GM13976 (cell line): ENCODE data around the gene MAGEF1.

Experiments
- DNase-seq: peaks from one replicate; pipeline ENCODE4 v3.0.0; 2012; ENCODE audit warnings: low spot score
- in situ Hi-C: fragments of 300-500 bp; cut with MboI; formaldehyde crosslinking; loops from one replicate; pipeline ENCODE4 v1.12.0; 2022; ENCODE audit warnings: low sequenced_read_pairs, mixed read lengths, inconsistent platforms; ENCODE audit not compliant: unreplicated experiment
- TF ChIP-seq, protein P1 (sequence below): IDR thresholded peaks from 2 replicates; pipeline ENCODE4 v1.5.1; 2012; ENCODE audit warnings: borderline replicate concordance, mild to moderate bottlenecking; ENCODE audit not compliant: insufficient read depth; ENCODE audit errors: extremely low read depth, missing control alignments, control extremely low read depth

Gene MAGEF1

DNA sequence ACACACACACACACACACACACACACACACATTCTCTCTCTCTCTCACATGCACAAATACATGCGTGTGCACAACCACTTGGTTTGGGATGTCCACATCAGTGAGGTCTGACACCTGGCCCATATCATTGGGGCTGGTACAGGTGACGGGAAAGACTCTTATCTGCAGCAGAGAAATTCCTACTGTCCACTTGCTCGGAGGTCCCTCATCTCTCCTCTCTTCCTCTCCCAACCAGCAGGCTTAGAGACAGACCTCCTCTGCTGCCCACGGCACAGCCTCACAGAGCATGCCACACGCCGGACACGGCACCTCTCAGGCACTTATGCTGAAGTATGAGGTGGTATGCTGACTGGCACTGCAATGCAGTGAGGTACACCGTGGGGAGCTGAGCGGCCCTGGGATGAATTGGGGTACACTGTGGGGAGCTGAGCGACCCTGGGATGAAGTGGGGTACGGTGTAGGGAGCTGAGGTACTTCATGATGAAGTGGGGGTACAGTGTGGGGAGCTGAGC lies 41.7 kb downstream of the MAGEF1 start:
- no peak for DNase-seq
- TF ChIP-seq, protein P1, sequence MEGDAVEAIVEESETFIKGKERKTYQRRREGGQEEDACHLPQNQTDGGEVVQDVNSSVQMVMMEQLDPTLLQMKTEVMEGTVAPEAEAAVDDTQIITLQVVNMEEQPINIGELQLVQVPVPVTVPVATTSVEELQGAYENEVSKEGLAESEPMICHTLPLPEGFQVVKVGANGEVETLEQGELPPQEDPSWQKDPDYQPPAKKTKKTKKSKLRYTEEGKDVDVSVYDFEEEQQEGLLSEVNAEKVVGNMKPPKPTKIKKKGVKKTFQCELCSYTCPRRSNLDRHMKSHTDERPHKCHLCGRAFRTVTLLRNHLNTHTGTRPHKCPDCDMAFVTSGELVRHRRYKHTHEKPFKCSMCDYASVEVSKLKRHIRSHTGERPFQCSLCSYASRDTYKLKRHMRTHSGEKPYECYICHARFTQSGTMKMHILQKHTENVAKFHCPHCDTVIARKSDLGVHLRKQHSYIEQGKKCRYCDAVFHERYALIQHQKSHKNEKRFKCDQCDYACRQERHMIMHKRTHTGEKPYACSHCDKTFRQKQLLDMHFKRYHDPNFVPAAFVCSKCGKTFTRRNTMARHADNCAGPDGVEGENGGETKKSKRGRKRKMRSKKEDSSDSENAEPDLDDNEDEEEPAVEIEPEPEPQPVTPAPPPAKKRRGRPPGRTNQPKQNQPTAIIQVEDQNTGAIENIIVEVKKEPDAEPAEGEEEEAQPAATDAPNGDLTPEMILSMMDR: no peak

DNA sequence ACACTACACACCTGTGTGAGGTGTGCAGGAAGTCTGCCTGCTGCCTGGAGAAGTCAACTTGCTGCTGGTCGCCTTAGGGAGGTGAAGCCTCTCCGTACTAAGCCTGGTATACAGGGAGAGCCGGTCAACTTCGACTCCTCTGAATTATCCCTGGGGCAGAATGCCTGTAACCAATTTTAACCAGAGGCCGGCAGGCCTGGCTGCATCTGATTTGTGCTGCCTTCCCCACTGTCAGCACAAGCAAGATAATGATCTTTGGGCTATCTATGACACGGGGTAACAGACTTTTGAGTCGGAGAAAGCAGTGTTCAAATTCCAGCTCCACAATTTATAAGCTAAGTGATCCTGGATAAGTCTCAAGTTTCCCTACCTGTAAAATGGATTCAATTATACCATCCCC lies 42.3 kb downstream of the MAGEF1 start:
- TF ChIP-seq, protein P1: no peak
- DNase-seq: no peak
- in situ Hi-C loops: no loop called here

More for the DNA sequence above, 41.7 kb downstream of the MAGEF1 start:
- in situ Hi-C loops: no loop called here

DNA sequence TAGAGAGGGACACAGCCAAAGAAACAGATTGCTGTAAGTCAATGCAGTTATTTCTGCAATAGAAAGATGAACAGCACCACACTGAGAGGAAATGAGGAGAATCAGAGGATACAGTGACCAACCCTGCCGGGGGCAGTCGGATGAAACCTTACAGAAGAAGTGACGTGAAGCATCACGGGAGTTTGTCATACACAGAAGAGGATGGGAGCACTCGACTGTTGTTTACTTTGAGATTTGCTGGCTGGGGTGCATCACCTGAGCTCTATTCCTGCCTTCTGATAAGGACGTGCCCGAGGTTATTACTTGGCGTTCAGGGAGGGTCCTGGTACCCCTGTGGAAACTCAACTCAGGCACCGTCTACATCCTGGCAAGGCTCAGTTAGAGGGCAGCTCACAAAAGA lies 45.4 kb downstream of the MAGEF1 start:
- in situ Hi-C loops: no loop called here
- DNase-seq: no peak
- TF ChIP-seq, protein P1: no peak

DNA sequence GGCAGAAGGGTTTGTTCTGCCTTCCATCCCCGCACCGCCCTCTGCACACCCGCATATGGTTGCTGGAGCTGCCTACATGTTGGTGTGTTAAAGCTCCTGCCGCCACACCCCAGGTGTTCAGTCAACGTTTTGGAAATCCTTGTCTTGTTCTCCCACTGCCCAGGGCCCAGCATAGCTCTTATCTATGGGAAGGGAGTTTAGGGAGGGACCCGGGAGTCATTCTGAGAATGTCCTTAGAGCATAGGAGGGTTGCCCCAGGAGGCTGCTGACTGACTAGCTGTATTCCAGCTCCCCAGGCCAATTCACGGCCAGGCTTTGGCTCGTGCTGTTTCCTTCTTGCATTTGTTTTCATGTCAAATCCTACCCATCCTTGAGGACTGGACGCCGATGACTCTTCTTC lies 46.8 kb downstream of the MAGEF1 start:
- no peak for DNase-seq
- in situ Hi-C loops: no loop called here
- TF ChIP-seq, protein P1: no peak

DNA sequence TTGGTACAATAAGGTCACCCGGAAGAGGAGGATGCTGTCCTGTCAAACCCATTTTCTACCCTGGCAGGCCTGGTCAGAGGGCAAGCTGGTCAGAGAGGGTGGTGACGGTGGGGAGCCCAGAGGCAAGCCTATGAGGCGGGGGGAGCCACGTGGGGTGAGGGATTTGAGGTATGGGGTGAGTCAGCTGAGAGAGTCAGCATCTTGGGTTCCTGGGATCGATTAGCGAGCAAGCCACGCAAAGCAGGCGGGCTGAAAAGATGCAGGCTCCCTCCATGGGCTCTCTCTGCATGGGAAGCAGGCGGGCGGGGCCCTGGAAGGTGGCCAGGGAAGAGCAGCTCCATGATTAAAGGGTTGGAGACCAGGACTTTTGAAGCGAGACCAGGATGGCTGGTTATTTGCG lies 48.1 kb downstream of the MAGEF1 start:
- no peak for DNase-seq
- TF ChIP-seq, protein P1: no peak
- in situ Hi-C loops: no loop called here

DNA sequence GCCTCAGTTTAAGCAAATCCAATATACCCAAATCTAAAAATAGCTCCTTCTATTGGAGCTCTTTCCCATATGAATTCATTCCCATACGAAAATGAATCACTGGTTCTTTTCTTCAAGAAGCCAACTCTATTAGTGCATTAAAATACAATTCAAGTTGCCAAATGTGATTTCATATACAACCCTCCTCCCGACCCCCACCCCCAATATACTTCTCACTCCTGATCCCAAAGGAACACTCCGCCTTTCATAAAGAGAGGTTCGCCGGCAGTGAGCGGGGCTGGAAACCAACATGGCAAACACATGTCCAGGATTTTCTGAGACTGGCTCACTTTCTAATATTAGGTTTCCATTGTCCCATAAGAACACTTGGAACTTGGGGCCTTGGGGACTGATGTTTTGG lies 48.5 kb downstream of the MAGEF1 start:
- TF ChIP-seq, protein P1: no peak
- in situ Hi-C loops: no loop called here
- no peak for DNase-seq

DNA sequence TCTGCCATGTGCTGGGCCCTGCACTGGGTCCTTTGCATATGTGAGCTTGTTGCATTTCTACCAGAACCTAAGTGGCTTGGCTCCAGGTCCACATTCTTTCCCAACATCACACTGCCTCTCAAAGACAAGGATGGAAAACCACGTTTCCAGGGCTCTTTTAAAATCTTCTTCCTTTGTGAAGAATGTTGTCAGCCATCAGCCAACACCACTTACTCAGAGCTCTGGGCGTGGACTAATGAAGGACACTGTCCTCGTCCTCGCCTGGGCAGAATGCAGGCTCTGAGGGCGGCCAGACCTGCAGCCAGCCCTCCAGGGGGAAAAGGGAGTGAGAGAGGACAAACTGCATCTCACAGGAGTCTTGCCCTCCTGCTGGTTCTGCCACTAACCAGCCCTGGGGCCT lies 49.7 kb downstream of the MAGEF1 start:
- TF ChIP-seq, protein P1: no peak
- DNase-seq: no peak
- in situ Hi-C loops: no loop called here
